Testis (tissue), 3 donors: ENCODE measurements around the gene CHML. TPM values are rescaled to one million over a fixed set of nuclear protein-coding genes. Genes with fewer than 3 reads are reported as not detected.
"Not testable (repeated sequence)": the region's sequence is repeated elsewhere in the genome, so short reads cannot be mapped to it uniquely, and the experiment has no call there.

Source experiments
- DNase-seq: peaks from one replicate; pipeline ENCODE4 v3.0.0-alpha.2; 2019
- H3K27ac ChIP-seq, 2 donors: fragments of 200-600 bp; sonication (generic); one replicate each; pipeline ENCODE4 v1.5.1; 2019
- H3K27me3 ChIP-seq: fragments of 200-600 bp; sonication (generic); one replicate; pipeline ENCODE4 v1.5.1; 2019
- H3K36me3 ChIP-seq: fragments of 200-600 bp; sonication (generic); one replicate; pipeline ENCODE4 v1.5.1; 2017; ENCODE audit warnings: low read depth; ENCODE audit errors: missing control alignments
- H3K4me1 ChIP-seq: fragments of 200-600 bp; sonication (generic); one replicate; pipeline ENCODE4 v1.5.1; 2019
- H3K4me3 ChIP-seq, 2 donors: fragments of 200-600 bp; sonication (generic); one replicate each; pipeline ENCODE4 v1.5.1; 2017 to 2019
- H3K9me3 ChIP-seq: fragments of 200-600 bp; sonication (generic); one replicate; pipeline ENCODE4 v1.5.1; 2017
- CTCF ChIP-seq, 3 experiments: fragments of 450-650 bp in 2 of 3; fragments of 200-600 bp in 1 of 3; sonication (generic) in 1 of 3; IDR thresholded peaks; one replicate each; pipeline ENCODE4 v1.5.1; 2016 to 2019; ENCODE audit warnings: antibody characterized with exemption in 3 of 3, mild to moderate bottlenecking in 2 of 3, moderate library complexity in 1 of 3
- POLR2A ChIP-seq: fragments of 450-650 bp; IDR thresholded peaks from one replicate; pipeline ENCODE4 v1.6.1; 2017; ENCODE audit warnings: antibody characterized with exemption, mild to moderate bottlenecking, moderate library complexity
- WGBS, 2 donors: methylation state at CpG; one replicate each; pipeline ENCODE4 v1.1.5; 2018; 5-methylcytosine and 5-hydroxymethylcytosine counted together
- intact Hi-C: fragments of 100-400 bp; cut with DNase I; formaldehyde crosslinking; loops from one replicate; pipeline ENCODE4 v1.15.1; 2023; ENCODE audit warnings: low total_unique reads
- polyA plus RNA-seq: library from polyadenylated mRNA; stranded (reverse); fragments of 350-450 nt; fragmentation: Illumina TruSeq; extraction: RNeasy Lipid Tissue Mini Kit (QIAGEN cat#74804); gene quantifications from one replicate; pipeline ENCODE4 v1.2.3, GENCODE V29; 2014; ENCODE audit warnings: low read depth, low replicate concordance; ENCODE audit not compliant: insufficient read depth
- total RNA-seq, 2 donors: library from RNA; depleted of rRNA; stranded (reverse); fragments of >200 nt; gene quantifications; one replicate each; pipeline ENCODE4 v1.2.3, GENCODE V29; 2016

Gene CHML
- total and polyA plus RNA-seq, 3 donors from 2014 or later: 5.8 to 26.2 (median 20.0) TPM

- Histone ChIP-seq H3K27me3 (no peaks in the 10 kb centered on the region), H3K9me3 (no peaks in the 10 kb centered on the region), H3K27ac (no peak overlapping the region), H3K4me3 (no peak overlapping the region), H3K36me3 (no peaks in the 10 kb centered on the region), H3K4me1 (no peaks in the 10 kb centered on the region)
- DNase-seq: no peak
- intact Hi-C loops: no loop called here
- WGBS, 2 donors: 93 to 98% methylated on average over 1 of the region's 1 CpG
- TF ChIP-seq CTCF (IDR thresholded peaks at IDR 0.05): no peak
- no peak for TF ChIP-seq POLR2A
These were observed 34.7 kb upstream of the CHML start for GRCh38 chr1:241674805-241675384.

DNA sequence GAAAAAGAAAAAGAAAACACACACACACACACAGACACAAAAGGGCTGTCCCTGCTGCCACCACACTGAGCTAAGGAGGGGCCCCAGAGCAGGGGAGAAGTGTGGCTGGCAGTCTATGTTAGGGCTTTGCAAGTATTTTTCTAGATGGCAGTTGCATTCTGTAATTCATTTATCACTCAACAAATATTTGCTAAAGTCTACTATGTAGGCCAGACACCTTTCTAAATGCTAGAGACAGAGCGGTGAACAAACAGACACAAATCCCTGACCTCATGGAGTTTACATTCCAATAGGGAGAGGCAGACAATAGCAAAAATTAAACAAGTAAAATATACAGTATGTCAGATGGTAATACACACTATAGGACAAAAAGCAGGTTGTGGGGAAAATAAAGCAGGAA is 32.1 kb upstream of the CHML start:
- Histone ChIP-seq H3K4me3 (no peak overlapping the region), H3K4me1 (no peaks in the 10 kb centered on the region), H3K27me3 (no peaks in the 10 kb centered on the region), H3K9me3 (no peaks in the 10 kb centered on the region), H3K36me3 (no peaks in the 10 kb centered on the region), H3K27ac (no peak overlapping the region)
- intact Hi-C loops: no loop called here
- no peak for DNase-seq
- TF ChIP-seq POLR2A (no peak), CTCF (IDR thresholded peaks at IDR 0.05) (no peak)
- WGBS, 2 donors: 84 to 100% methylated on average over 1 of the region's 1 CpG

DNA sequence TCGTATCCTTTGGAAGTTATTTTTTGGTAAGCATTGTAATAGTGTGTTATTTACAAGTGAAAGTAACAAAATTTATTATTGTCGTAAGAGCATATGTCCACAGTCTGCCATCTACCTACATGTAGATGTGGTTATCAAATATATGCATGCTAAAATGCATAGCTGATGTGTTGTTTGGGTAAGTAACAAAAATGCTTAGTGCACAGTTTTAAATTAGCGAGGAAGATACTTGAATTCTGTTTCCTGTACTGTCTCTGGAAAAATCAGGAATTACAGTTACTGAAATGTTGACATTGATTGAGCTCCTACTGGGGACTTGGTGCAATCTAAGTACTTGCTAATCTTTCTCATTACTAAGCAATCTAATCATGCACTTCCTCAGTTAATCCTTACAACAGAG is 26.2 kb upstream of the CHML start:
- H3K36me3 ChIP-seq: no peaks in the 10 kb centered on the region
- no peaks in the 10 kb centered on the region for H3K27me3 ChIP-seq
- no peak for DNase-seq
- H3K4me1 ChIP-seq: no peaks in the 10 kb centered on the region
- no peak for TF ChIP-seq POLR2A
- no peak for TF ChIP-seq CTCF (IDR thresholded peaks at IDR 0.05)
- H3K4me3 ChIP-seq: no peak overlapping the region
- no peaks in the 10 kb centered on the region for H3K9me3 ChIP-seq
- intact Hi-C loops: no loop called here
- WGBS, 2 donors: 91 to 94% methylated on average over 3 of the region's 3 CpGs
- no peak overlapping the region for H3K27ac ChIP-seq

- Histone ChIP-seq H3K4me1 (peaks cover 6% of the 10 kb centered on the region), H3K27ac (no peak overlapping the region), H3K4me3 (no peak overlapping the region), H3K27me3 (no peaks in the 10 kb centered on the region), H3K9me3 (no peaks in the 10 kb centered on the region), H3K36me3 (no peaks in the 10 kb centered on the region)
- 91 to 92% methylated on average over 5 of the region's 5 CpGs for WGBS, 2 donors
- intact Hi-C loops: no loop called here
- TF ChIP-seq CTCF (IDR thresholded peaks at IDR 0.05): no peak
- no peak for TF ChIP-seq POLR2A
- no peak for DNase-seq
These were observed 20.3 kb upstream of the CHML start for GRCh38 chr1:241660424-241660972.

DNA sequence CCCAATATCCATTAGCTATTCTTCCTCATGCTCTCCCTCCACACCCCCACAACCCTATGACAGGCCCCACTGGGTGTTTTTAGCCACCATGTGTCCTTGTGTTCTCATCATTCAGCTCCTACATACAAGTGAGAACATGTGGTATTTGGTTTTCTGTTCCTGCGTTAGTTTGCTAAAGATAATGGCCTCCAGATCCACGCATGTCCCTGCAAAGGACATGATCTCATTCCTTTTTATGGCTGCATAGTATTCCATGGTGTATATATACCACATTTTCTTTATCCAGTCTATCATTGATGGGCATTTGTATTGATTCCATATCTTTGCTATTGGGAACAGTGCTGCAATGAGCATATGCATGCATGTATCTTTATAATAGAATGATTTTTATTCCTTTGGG is 18.8 kb upstream of the CHML start:
- H3K9me3 ChIP-seq, intact Hi-C loops, H3K4me3 ChIP-seq, H3K27me3 ChIP-seq, H3K36me3 ChIP-seq, DNase-seq, H3K27ac ChIP-seq: not testable (repeated sequence)
- 86 to 96% methylated on average over 2 of the region's 2 CpGs for WGBS, 2 donors
- H3K4me1 ChIP-seq: peaks cover 19% of the 10 kb centered on the region
